ENCODE results near the gene UMAD1. TPM values are rescaled to one million over a fixed set of nuclear protein-coding genes. Genes with fewer than 3 reads are reported as not detected.

The UMAD1 gene
- total RNA-seq, 1 experiment from 2014 or later: 27.4 TPM

DNA sequence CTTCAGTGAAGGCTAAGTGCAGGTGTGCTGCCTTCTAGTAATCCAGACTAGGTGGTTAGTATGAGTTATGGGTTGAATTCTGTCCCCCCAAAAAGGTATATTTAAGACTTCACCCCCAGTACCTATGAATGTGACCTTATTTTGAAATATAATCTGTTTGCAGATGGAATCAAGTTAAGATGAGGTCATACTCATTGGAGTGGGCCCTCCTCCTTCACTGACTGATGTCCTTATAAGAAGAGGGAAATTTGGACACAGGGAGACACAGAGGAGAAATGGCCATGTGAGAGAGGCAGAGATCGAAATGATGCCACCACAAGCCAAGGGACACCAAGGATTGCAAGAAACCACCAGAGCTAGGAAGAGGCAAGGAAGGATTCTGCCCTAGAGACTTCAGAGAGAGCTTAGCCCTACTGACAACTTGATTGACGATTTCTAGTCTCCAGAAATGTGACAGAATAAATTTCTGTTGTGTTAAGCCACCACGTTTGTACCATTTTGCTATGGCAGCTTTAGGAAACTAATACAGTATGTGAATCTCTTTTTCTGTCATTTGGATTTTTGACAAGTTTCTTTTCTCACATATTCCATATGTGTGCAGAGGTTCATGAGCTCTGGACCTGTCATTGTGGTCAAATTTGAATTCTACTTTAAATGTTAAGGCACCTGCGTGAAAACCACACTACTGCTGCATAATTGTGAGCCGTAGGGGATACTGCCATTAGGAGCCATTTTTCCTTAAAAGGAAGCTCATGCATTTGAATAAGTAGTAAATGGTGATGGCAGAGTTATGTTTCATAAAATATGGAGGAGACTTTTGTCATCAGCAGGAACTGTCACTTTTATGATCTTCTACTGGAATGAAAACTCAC is 80.4 kb downstream of the UMAD1 start:
- no peak for DNase-seq (ENCODE audit: low read depth)

DNA sequence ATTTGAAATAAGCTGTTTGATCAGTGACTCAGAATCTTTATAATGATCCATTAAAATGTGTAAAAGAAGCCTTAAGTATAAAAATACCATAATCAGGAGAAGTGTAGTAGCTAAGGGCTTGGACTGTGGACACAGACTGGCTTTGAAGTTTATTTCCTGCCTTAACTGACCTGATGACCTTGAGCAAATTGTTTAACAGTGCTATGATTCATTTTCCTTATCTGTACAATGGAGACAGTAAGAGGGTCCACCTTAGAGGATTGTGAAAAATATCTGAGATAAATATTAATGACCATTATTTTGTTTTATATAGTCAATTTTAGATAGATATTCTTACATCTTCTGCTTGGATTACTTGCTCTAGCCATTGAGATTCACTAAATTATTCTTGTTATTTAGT is 91.2 kb downstream of the UMAD1 start:
- DNase-seq (ENCODE audit: low read depth): peak; percentile 1

DNA sequence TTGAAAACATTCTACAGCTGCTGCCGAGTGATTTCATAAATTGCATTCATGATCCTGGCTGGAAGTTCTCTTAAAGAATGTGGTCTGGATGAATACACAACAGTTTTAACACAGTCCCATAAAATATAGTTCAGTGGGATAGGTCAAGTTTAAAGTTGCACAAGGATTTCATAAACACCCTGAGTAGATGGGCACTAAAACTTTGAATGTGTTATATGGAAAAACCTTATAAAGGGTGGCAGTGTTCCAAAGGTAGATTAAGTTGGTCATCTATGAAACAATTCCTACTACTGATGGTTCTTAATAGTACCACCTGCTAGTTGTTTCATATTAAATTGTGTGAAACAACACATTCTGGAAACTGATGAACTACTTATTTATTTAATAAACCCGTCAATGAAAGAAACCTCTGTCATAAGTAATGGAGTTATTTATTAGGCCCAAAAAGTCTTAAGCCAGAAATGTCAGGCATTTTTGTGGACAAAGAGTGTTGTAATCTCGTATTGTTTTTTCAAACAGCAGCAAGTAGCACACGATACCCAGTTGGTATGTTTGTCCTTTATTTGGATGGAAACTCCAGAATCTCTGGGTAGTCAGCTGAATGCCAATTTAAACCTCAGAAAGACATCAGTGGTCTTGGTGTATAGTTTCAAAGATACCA is 92.2 kb downstream of the UMAD1 start:
- DNase-seq (ENCODE audit: low read depth): peak; percentile 61

DNA sequence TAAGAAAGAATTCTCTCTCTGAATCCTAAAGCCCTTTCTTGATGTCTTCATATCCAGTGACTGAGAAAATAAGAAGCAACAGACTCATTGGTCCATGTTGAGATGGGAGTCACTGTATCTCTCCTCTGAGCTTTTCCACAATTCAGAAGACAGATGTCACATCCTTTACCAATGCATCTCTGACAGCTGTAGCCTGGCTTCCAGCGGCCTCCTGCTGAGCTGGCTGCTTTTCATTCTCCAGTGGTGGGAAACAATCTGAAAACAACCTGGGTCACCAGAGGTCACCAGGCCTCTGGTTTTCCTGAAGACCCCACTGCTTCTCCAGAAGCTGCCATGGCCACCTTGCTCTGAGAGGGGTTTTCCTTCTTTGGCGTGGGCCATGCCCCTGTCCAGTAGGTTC is 96.1 kb downstream of the UMAD1 start:
- no peak for DNase-seq (ENCODE audit: low read depth)

DNA sequence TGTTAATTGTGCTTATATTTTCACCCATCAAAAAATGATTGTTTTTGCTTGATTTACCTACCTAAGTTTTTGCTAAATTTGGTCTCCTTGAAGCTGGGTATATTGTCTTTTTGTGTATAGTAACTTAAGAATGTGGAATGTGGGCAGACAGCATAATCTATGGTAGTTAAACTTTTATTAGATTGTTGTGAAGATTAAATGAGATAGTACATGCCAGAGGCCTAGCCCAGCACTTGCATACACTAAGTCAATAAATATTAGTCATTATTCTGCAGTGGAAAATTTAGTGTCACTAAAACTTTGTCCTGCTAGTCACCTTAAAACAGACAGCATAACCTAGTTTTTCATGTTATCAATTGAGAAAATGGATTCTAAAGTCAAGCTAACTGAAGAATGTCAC is 97.1 kb downstream of the UMAD1 start:
- peak; percentile 12 for DNase-seq (ENCODE audit: low read depth)

DNA sequence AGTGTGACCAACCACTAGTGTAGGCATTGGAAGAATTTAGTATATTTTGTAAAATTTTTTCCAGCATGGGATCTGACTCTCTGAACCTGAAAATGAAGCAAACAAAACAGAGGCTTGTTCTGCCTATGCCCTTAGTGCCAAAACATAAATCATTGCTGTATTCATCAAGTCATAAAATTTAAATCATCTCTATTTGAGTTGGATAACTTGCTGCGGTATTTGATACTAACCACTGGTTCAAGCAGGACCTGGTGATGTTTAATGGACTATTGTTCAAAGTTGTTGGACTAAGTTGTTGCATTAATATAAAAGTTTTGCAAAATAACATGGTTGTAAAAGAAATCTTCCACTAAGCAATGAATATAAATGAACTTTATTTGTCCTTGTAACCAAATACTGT is 97.6 kb downstream of the UMAD1 start:
- no peak for DNase-seq (ENCODE audit: low read depth)

DNA sequence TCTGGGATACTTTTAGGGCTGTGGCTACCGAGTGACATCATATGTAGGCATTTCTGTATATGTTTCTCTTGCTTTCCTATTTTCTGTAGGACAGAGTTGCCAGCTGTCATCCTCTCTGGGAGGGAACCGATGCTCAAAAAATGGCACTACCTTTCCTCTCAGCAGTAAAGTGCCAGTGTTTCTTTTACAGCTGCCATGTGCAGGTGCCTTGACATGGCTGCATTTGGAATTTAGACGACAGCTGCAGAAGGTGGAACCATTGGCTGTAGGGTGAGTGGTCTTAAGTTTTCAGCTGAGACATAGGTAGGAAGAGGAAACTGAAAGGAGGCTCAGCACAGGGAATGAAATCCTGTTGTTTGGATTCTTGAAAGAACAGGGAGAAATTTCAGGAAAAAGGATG is 98.1 kb downstream of the UMAD1 start:
- no peak for DNase-seq (ENCODE audit: low read depth)

DNA sequence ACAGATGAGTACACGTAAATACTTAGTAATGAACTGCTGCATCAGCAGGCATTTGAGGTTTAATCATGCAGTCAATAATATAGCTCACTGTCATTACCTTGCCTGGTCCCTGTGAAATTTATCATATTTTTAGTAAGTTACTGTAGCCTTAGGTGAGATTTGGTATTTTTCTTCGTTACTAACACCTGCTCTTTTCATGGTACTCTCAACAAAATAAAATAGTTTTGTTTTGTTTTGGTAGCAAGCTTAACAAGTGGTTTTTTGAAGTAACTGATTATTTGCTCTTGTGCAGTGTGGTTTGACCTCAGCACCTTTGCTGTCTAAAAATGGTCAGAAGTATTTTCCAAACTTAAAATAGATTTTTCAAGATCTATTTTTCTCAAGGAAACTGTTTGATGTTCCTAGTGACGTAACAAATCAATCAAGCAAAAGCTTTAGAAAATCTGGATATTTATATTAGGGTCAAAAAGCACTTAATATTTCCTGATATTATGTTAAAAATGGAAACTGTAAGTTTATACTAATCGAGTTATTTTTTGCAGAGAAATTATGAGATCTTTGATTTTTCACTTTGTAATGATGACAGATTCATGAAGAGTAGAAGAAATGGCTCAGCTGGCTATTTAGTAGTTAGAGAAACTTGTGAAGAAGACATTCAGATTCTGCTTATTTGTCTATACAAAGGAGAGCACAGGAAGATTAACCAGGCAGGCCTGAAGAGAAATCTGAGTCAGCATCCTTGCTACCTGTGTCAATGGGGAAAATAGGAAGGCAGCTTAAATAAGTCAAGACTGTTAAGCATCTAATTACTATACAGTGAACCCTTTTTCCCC is 98.9 kb downstream of the UMAD1 start:
- DNase-seq (ENCODE audit: low read depth): no peak

DNA sequence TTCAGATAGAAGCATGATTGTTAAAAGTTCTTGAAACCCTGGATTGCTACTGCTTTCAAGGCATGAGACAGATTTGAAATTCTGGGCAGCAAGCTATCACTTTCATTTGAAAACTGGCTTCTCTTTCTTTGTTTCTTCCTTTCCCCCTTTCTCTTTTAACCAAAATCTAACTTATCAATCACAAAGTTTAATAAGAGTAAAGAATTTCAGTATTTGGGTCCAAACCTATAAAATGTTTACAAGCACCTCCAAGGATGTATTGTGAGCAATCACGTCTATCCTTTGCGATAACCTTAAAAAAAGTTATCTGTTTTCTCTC is 99.4 kb downstream of the UMAD1 start:
- no peak for DNase-seq (ENCODE audit: low read depth)

DNA sequence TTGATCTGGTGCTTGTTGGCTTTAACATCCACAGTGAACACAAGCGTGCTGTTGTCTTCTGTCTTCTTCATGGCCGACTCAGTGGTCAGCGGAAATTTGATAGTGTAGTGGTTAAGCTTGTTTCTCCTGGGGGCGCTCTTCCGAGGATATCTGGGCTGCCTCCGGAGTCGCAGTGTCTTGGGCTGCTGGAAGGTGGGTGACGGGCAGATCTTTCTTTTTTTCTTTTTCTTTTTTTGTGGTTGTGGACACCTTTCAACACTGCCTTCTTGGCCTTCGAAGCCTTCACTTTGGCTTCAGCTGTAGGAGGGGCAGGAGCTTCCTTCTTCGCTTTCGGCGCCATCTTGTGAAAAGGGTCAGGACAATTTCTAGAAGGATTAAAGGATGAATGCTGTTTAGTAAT is 101.7 kb downstream of the UMAD1 start:
- DNase-seq (ENCODE audit: low read depth): no peak

DNA sequence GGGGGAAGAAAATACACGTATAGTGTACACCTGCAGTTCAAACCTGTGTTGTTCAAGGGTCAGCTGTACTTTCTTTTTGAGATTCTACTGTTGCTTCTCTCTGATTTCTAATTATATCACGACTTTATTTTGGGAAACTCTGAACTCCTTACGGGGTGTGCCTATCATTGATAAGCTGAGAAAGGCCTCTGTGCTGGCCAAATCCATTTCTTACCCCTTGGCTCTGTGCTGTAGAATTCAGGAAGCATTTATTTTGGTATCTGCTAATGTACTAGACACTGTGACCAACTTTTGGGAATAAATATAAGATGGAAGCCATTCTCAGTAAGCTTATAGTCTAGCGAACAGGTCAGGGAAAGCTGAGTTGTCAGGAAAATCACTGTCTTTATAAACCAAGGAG is 104.7 kb downstream of the UMAD1 start:
- no peak for DNase-seq (ENCODE audit: low read depth)

DNA sequence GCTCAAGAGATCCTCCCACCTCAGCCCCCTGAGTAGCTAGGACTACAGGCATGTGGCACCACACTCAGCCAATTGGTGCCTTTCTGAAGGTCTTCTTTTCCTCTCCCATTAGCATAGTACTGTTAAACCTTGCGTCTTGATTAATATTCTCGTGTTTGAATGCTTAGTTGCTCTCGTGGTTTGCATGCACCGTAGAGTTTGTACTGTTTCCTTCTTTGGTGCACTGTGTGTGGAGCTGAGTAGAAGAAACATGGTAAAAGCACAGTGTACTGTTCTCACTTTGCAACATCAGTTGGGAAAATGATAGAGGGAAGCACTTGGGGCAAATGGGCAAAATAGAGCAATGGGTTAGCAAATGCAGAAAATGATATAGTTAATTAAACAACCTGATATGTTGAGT is 105.4 kb downstream of the UMAD1 start:
- DNase-seq (ENCODE audit: low read depth): no peak

DNA sequence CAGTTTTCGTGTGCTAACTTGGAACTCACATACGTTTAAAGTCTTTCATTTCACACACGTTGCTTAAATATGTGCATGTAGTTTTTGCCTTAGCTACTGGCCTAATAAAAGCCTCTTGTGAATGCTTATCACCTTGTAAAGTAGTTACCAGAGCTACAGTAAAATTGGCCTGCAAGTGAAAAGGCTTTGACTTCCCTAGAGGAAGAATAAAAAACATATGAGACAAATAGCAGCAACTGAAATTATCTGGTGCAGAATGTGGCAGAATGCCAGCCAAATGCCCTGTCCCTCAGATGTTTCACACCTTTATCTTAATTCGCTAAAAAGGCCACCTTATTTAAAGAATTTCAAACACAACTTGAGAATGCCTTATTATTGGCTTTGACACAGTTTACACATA is 105.9 kb downstream of the UMAD1 start:
- DNase-seq (ENCODE audit: low read depth): no peak

DNA sequence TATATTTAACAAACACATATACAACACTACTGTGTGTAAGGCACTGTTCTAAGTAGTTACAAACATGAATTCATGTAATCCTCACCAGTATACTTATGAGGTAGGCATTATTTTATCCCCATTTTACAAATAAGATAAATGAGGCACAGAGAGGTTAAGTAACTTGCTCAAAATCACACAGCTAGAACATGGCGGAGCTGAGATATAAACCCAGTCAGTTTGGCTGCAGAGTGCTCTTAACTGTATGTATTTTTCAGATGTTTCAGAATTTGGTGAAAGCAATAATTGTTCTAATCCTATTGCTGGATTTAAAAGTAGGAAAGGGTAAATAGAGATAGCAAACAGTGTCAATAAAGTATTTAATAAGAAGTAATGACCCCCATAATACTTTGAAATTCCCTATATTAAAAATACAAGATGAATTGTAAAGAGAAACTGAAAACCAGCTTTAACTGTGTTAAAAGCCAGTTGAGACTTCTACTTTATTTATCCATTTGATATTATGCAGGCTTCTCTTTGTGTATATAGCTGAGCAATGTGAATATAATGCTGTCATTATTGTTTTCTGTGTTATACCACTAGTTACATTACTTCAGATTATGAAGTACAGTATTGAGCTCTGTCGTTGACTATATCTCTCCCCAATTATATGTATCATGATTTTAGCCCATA is 110.2 kb downstream of the UMAD1 start:
- no peak for DNase-seq (ENCODE audit: low read depth)

DNA sequence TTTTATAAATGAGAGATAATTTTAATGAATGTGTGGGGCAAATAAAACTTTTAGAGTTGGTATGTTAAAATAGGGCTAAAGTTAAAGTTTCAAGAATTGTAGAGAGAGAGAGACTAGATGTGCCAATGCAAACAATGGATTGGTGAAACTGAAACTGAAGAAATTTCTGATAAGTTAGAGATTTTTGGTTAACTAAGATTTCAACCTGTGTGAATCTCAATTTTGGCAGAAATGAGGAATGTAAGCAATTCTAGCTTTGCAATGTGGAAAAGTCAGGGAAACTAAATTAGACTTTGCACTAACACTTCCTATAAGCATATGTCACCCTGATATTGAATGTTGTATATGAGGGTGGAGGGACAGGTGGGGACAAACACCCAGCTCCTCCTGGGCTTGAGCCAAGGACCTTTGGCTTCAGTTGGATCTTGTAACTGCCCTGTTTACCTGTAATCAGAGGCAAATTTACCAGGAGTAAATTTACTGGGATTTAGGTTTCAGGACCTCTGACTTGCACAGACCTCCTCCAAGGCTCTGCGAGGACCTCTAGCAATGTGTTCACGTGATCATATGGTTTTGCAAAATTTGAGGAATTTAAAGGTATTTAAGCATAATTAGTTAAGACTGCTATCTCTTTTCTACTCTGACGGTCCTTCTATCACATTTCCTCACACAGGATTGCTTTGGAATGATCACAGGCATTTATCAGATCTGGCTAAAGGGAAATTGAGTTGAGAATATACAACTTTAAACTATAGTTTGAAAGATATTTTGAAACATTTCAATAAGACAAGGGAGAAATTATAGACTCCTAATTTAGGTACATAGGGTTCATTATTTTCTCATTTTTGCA is 110.9 kb downstream of the UMAD1 start:
- DNase-seq (ENCODE audit: low read depth): no peak

DNA sequence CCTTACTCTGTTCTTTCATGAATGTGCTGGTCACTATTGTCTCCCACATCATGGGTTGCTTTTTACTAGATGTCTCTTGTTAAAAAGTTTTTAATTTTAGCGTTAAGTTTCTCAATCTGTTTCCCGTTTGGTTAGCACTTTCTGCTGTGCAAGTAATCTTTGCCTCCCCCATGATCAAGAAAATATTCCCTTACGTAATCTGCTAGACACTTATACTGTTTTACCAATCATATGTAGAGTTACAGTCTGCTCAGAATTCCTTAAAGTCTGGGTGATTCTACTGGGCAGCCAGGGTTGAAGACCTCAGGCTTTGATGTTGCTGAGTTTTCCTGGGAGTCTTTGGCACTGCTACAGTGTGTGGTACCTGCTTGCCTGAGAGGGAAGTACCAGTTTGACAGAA is 116.0 kb downstream of the UMAD1 start:
- no peak for DNase-seq (ENCODE audit: low read depth)

DNA sequence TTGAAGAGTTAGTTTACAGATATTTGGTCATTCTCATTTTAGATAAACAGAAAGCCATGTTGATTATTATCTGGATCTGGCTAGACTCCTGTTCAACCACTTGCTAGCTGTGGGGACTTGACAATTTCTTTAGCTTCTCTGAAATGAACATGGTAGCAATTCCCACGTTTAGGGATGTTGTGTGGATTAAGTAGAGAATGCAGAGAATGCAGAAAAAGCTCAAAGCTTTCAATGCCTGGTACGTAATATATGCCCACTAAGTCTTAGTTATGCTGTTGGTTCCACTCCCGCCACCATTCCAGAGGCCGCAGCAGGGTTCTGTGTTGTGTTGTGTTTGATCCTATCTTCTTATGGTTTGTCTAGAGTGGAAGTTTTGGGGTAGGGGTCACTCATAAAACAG is 117.0 kb downstream of the UMAD1 start:
- no peak for DNase-seq (ENCODE audit: low read depth)

DNA sequence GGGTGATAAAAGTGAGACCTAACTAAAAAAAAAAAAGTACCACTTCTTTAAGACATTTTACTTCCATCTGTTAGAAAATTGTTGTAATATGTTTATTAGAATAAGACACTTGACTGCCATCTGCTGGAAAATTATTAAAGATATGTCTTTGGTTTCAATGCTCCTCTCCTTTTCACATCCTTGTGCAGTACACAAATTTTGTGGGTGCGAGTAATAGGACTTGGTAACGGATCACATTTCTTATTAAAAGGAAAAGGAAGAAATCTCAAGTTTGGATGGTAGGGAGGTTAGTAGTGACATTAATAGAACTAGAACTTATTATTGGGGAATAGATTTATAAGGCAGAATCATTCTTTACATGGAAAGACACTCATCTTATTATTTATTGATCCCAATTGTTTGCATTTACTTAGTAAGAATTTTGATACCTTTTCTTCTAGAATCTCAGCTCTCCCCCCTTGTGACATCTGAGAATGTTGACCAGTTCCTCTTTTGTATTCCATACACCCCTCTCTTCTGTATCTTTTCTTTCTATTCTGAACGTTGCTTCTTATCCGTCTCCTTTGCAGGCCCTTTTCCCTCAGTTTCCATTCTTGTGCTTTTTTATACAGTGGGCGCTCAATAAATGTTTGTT is 120.9 kb downstream of the UMAD1 start:
- DNase-seq (ENCODE audit: low read depth): peak; percentile 62

DNA sequence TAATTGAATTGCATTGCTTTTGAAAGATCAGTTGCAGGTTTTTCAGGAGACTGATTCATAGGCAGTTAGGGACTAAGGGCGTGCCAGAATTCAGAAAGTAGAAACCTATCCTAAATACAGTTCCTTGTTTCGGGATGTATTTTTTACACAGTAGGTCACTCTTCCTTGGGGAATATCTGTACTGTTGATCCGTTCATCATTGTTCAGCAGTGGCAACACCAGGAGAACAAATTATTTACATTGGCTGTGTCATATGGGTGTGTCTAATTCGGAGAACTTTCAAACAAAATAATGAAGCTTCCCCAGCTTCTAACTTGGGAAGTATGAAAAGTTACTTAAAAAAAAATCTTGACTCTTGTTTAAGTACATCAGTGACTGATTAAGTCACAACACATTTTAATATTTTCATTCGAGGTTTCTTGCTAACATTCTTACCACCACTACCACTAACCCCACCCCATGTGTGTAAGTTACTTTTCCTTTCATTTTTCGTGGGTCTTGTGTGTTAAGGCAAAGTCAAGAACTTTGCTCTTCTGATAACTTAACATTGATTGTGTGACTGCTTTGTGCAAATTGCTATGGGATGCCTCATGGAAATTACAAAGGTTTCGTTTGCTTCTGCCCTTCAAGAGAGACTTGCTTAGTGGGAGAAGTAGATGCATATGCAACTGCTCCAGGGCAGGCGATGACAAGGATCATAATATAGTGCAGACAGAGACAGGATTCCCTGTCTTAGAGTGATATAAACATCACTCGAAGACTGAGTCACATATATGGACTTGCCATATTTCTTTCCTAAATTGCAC is 121.6 kb downstream of the UMAD1 start:
- DNase-seq (ENCODE audit: low read depth): peak; percentile 41
